B cell (primary cell): ENCODE results near the gene TOLLIP. TPM values are rescaled to one million over a fixed set of nuclear protein-coding genes. Genes with fewer than 3 reads are reported as not detected.
"Not testable (repeated sequence)": the region's sequence is repeated elsewhere in the genome, so short reads cannot be mapped to it uniquely, and the experiment has no call there.

Source experiments
- ATAC-seq: fragments of 200-7000 bp; cut with Tn5 transposase; one replicate; pipeline ENCODE4 v1.10.0; 2021; ENCODE audit warnings: low read depth, mild to moderate bottlenecking, moderate number of reproducible peaks, moderate library complexity
- CTCF ChIA-PET: fragments of 350-600 bp; sonication (Branson Sonifier 250); formaldehyde crosslinking; loops from one replicate; lab custom pipeline; 2021; ENCODE audit warnings: antibody characterized with exemption, inconsistent platforms; lab: Charles Lee
- POLR2A ChIA-PET: fragments of 350-600 bp; sonication (Branson Sonifier 250); formaldehyde crosslinking; loops from one replicate; lab custom pipeline; 2021; ENCODE audit warnings: antibody characterized with exemption; lab: Charles Lee
- DNase-seq: peaks from one replicate; pipeline ENCODE4 v3.0.0; 2013
- H2AFZ ChIP-seq: 2 replicates; pipeline ENCODE4 v1.6.1; 2012; ENCODE audit warnings: mild to moderate bottlenecking, low read depth, low read length; ENCODE audit not compliant: insufficient read depth, poor library complexity, severe bottlenecking
- H3K27ac ChIP-seq, 2 donors: 1 replicate in 1 of 2; 2 replicates in 1 of 2; pipeline ENCODE4 v1.5.1; 2012 to 2013; ENCODE audit warnings: low read length in 2 of 2, mild to moderate bottlenecking in 2 of 2, moderate library complexity in 1 of 2
- H3K27me3 ChIP-seq, 4 experiments: fragments of 200-600 bp in 1 of 4; sonication (generic) in 1 of 4; replicated peaks in 1 of 4; 1 replicate in 2 of 4; 2 replicates in 2 of 4; pipeline versions ENCODE4 v1.6.1 to v1.7.0; 2013 to 2016; ENCODE audit warnings: low read length in 3 of 4, mild to moderate bottlenecking in 2 of 4, mixed read lengths in 1 of 4, moderate library complexity in 1 of 4; ENCODE audit not compliant: insufficient read depth in 4 of 4, control insufficient read depth in 3 of 4; ENCODE audit errors: control extremely low read depth in 1 of 4
- H3K36me3 ChIP-seq, 2 experiments: replicated peaks in 1 of 2; 1 replicate in 1 of 2; 2 replicates in 1 of 2; pipeline versions ENCODE4 v1.6.1 to v1.7.1; 2013; ENCODE audit warnings: low read length in 1 of 2; ENCODE audit not compliant: insufficient read depth in 2 of 2, control insufficient read depth in 1 of 2; ENCODE audit errors: control extremely low read depth in 1 of 2, extremely low read depth in 1 of 2
- H3K4me1 ChIP-seq, 2 donors: fragments of 200-600 bp in 1 of 2; sonication (generic) in 1 of 2; 1 replicate in 1 of 2; 2 replicates in 1 of 2; pipeline versions ENCODE4 v1.5.1 to v1.6.1; 2013 to 2017; ENCODE audit warnings: low read length in 2 of 2; ENCODE audit not compliant: control insufficient read depth in 2 of 2, insufficient read depth in 2 of 2
- H3K4me2 ChIP-seq: replicated peaks from 2 replicates; pipeline ENCODE3; 2012; ENCODE audit warnings: mild to moderate bottlenecking, low read depth, low read length; ENCODE audit not compliant: poor library complexity, severe bottlenecking
- H3K4me3 ChIP-seq, 5 experiments: fragments of 200-600 bp in 1 of 5; sonication (generic) in 1 of 5; 1 replicate in 3 of 5; 2 replicates in 2 of 5; pipeline versions ENCODE4 v1.5.1 to v1.7.0; 2011 to 2016; ENCODE audit warnings: low read length in 4 of 5, mild to moderate bottlenecking in 4 of 5, low read depth in 2 of 5, control low read depth in 1 of 5, moderate library complexity in 1 of 5; ENCODE audit not compliant: insufficient read depth in 1 of 5; ENCODE audit errors: control extremely low read depth in 1 of 5, extremely low read depth in 1 of 5
- H3K79me2 ChIP-seq: fragments of 200-600 bp; sonication (generic); one replicate; pipeline ENCODE4 v1.6.0; 2016; ENCODE audit warnings: low read length; ENCODE audit not compliant: control insufficient read depth, insufficient read depth
- H3K9ac ChIP-seq: fragments of 200-600 bp; sonication (generic); 2 replicates; pipeline ENCODE4 v1.6.1; 2017; ENCODE audit warnings: mild to moderate bottlenecking, low read length, moderate library complexity
- H3K9me3 ChIP-seq, 3 donors: one replicate each; pipeline versions ENCODE4 v1.6.1 to v1.7.1; 2013; ENCODE audit warnings: low read length in 2 of 3; ENCODE audit not compliant: control insufficient read depth in 2 of 3, insufficient read depth in 1 of 3; ENCODE audit errors: control extremely low read depth in 1 of 3
- H4K20me1 ChIP-seq: 2 replicates; pipeline ENCODE4 v1.6.0; 2012; ENCODE audit warnings: mild to moderate bottlenecking, low read length; ENCODE audit not compliant: insufficient read depth, control insufficient read depth, poor library complexity, severe bottlenecking
- H3K27ac Mint-ChIP-seq: one replicate; pipeline ENCODE4 v1.8.0; 2021; ENCODE audit warnings: mixed read lengths
- H3K27me3 Mint-ChIP-seq: one replicate; pipeline ENCODE4 v1.8.0; 2021; ENCODE audit warnings: mixed read lengths
- H3K4me1 Mint-ChIP-seq: one replicate; pipeline ENCODE4 v1.8.0; 2021; ENCODE audit warnings: mixed read lengths
- H3K4me3 Mint-ChIP-seq: one replicate; pipeline ENCODE4 v1.8.0; 2021; ENCODE audit warnings: mixed read lengths
- H3K9me3 Mint-ChIP-seq: one replicate; pipeline ENCODE4 v1.8.0; 2022; ENCODE audit warnings: mixed read lengths; ENCODE audit not compliant: insufficient read depth
- WGBS: methylation state at CpG from one replicate; pipeline ENCODE4 v1.1.5; 2013; ENCODE audit warnings: missing lambda C conversion rate; ENCODE audit not compliant: insufficient coverage; 5-methylcytosine and 5-hydroxymethylcytosine counted together
- intact Hi-C: fragments of 100-400 bp; cut with micrococcal nuclease; formaldehyde crosslinking; loops from one replicate; pipeline ENCODE4 v1.10.0; 2022
- polyA plus RNA-seq: library from polyadenylated mRNA; depleted of rRNA; stranded (reverse); fragments of >200 nt; gene quantifications from 2 replicates; pipeline ENCODE4 v1.2.3, GENCODE V29; 2012
- total RNA-seq, 2 donors: library from RNA; stranded (reverse); fragments of 120-200 nt in 1 of 2; gene quantifications; 1 replicate in 1 of 2; 2 replicates in 1 of 2; pipeline versions ENCODE4 v1.2.3 to v1.2.4, GENCODE V29; 2013 to 2022

Gene TOLLIP
- total and polyA plus RNA-seq, 2 donors (not counting 1 experiment from before 2014, with no cell fraction given): 34.7 to 52.5 TPM

DNA sequence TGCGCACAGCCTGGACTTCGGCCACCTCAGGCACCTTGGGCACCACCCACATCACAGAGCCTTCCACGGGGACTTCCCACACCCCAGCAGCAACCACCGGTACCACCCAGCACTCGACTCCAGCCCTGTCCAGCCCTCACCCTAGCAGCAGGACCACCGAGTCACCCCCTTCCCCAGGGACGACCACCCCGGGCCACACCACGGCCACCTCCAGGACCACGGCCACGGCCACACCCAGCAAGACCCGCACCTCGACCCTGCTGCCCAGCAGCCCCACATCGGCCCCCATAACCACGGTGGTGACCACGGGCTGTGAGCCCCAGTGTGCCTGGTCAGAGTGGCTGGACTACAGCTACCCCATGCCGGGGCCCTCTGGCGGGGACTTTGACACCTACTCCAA is 60.5 kb downstream of the TOLLIP start:
- POLR2A ChIA-PET, H3K27ac ChIP-seq, ATAC-seq, H3K4me3 ChIP-seq, intact Hi-C loops, CTCF ChIA-PET, H3K4me1 ChIP-seq, H3K4me1 Mint-ChIP-seq, H4K20me1 ChIP-seq, H3K9me3 Mint-ChIP-seq, H3K9ac ChIP-seq, DNase-seq, H3K27me3 Mint-ChIP-seq, H3K27me3 ChIP-seq, H3K4me3 Mint-ChIP-seq, H3K27ac Mint-ChIP-seq, H3K4me2 ChIP-seq, H3K79me2 ChIP-seq, H2AFZ ChIP-seq, H3K36me3 ChIP-seq: not testable (repeated sequence)
- peaks cover 0 to 15% (median 0%) of the 10 kb centered on the region in 3 donors for H3K9me3 ChIP-seq
- WGBS: no CpG with 5 or more reads among the region's 18 CpGs

GRCh38 chr11:1247026-1247425 is 62.4 kb downstream of the TOLLIP start:
- ATAC-seq, CTCF ChIA-PET, H3K27me3 Mint-ChIP-seq, H3K27ac ChIP-seq, H3K4me1 ChIP-seq, H2AFZ ChIP-seq, H4K20me1 ChIP-seq, H3K27ac Mint-ChIP-seq, intact Hi-C loops, H3K9me3 Mint-ChIP-seq, H3K27me3 ChIP-seq, H3K4me3 ChIP-seq, DNase-seq, POLR2A ChIA-PET, H3K4me1 Mint-ChIP-seq, H3K79me2 ChIP-seq, H3K4me2 ChIP-seq, H3K4me3 Mint-ChIP-seq, H3K36me3 ChIP-seq, H3K9ac ChIP-seq: not testable (repeated sequence)
- 100% methylated on average over 7 of the region's 14 CpGs for WGBS
- H3K9me3 ChIP-seq: peaks cover 0 to 12% (median 0%) of the 10 kb centered on the region in 3 donors

DNA sequence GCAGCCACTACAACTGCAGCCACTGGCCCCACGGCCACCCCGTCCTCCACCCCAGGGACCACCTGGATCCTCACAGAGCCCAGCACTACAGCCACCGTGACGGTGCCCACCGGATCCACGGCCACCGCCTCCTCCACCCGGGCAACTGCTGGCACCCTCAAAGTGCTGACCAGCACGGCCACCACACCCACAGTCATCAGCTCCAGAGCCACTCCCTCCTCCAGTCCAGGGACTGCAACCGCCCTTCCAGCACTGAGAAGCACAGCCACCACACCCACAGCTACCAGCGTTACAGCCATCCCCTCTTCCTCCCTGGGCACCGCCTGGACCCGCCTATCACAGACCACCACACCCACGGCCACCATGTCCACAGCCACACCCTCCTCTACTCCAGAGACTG is 63.1 kb downstream of the TOLLIP start:
- H3K36me3 ChIP-seq, H3K4me1 Mint-ChIP-seq, H3K27ac Mint-ChIP-seq, H3K9ac ChIP-seq, H3K79me2 ChIP-seq, DNase-seq, H3K4me3 Mint-ChIP-seq, H3K9me3 ChIP-seq, H4K20me1 ChIP-seq, intact Hi-C loops, H3K4me3 ChIP-seq, H3K27me3 Mint-ChIP-seq, CTCF ChIA-PET, H3K27me3 ChIP-seq, ATAC-seq, H3K4me1 ChIP-seq, H2AFZ ChIP-seq, H3K27ac ChIP-seq, POLR2A ChIA-PET, H3K9me3 Mint-ChIP-seq, H3K4me2 ChIP-seq: not testable (repeated sequence)
- 90% methylated on average over 12 of the region's 14 CpGs for WGBS

DNA sequence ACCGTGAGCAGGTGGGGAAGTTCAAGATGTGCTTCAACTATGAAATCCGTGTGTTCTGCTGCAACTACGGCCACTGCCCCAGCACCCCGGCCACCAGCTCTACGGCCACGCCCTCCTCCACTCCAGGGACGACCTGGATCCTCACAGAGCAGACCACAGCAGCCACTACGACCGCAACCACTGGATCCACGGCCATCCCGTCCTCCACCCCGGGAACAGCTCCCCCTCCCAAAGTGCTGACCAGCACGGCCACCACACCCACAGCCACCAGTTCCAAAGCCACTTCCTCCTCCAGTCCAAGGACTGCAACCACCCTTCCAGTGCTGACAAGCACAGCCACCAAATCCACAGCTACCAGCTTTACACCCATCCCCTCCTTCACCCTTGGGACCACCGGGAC is 63.7 kb downstream of the TOLLIP start:
- H3K4me2 ChIP-seq, H3K4me3 ChIP-seq, H2AFZ ChIP-seq, H3K27me3 ChIP-seq, H3K9me3 ChIP-seq, H3K36me3 ChIP-seq, H3K79me2 ChIP-seq, H3K4me1 Mint-ChIP-seq, DNase-seq, intact Hi-C loops, H4K20me1 ChIP-seq, H3K27ac Mint-ChIP-seq, H3K9ac ChIP-seq, ATAC-seq, H3K9me3 Mint-ChIP-seq, H3K4me3 Mint-ChIP-seq, POLR2A ChIA-PET, H3K4me1 ChIP-seq, H3K27me3 Mint-ChIP-seq, CTCF ChIA-PET, H3K27ac ChIP-seq: not testable (repeated sequence)
- 89% methylated on average over 11 of the region's 14 CpGs for WGBS
